Progenitor cell of endocrine pancreas (in vitro differentiated cells): ENCODE measurements around the gene CD300LG. TPM values are rescaled to one million over a fixed set of nuclear protein-coding genes. Genes with fewer than 3 reads are reported as not detected.

ENCODE experiments used
- DNase-seq: peaks from one replicate; pipeline ENCODE4 v3.0.0; 2021; ENCODE audit warnings: low spot score; ENCODE audit not compliant: unreplicated experiment
- H3K27ac Mint-ChIP-seq: 2 replicates; pipeline ENCODE4 v1.8.0; 2021; ENCODE audit warnings: mild to moderate bottlenecking, moderate library complexity, mixed read lengths
- H3K27me3 Mint-ChIP-seq: 2 replicates; pipeline ENCODE4 v1.8.0; 2021; ENCODE audit warnings: mixed read lengths
- H3K36me3 Mint-ChIP-seq: 2 replicates; pipeline ENCODE4 v1.8.0; 2022; ENCODE audit warnings: mixed read lengths; ENCODE audit not compliant: insufficient read depth
- H3K4me1 Mint-ChIP-seq: 2 replicates; pipeline ENCODE4 v1.8.0; 2021; ENCODE audit warnings: low read depth, mixed read lengths
- H3K4me3 Mint-ChIP-seq: 2 replicates; pipeline ENCODE4 v1.8.0; 2021; ENCODE audit warnings: low read depth, mild to moderate bottlenecking, moderate library complexity, mixed read lengths
- H3K9me3 Mint-ChIP-seq: 2 replicates; pipeline ENCODE4 v1.8.0; 2021; ENCODE audit warnings: low read depth, mixed read lengths
- CTCF ChIP-seq: fragments of 200-600 bp; sonication (generic); IDR thresholded peaks from one replicate; pipeline ENCODE4 v1.5.0; 2021; ENCODE audit warnings: antibody characterized with exemption, mild to moderate bottlenecking; ENCODE audit not compliant: unreplicated experiment
- total RNA-seq: library from RNA; stranded (reverse); gene quantifications from 2 replicates; pipeline ENCODE4 v1.2.1, GENCODE V29; 2021

Gene CD300LG
- total RNA-seq, 1 donor from 2014 or later: not detected

GRCh38 chr17:43911904-43912303 is 64.9 kb downstream of the CD300LG start:
- Mint-ChIP-seq H3K9me3 (no peaks in the 10 kb centered on the region), H3K27me3 (peaks cover 44% of the 10 kb centered on the region), H3K4me1 (peaks cover 8% of the 10 kb centered on the region), H3K4me3 (no peak overlapping the region), H3K36me3 (no peaks in the 10 kb centered on the region), H3K27ac (no peak overlapping the region)
- DNase-seq: no peak
- TF ChIP-seq CTCF: no peak

GRCh38 chr17:43912635-43913304 is 65.8 kb downstream of the CD300LG start:
- H3K9me3 Mint-ChIP-seq: no peaks in the 10 kb centered on the region
- TF ChIP-seq CTCF: no peak
- no peak overlapping the region for H3K4me3 Mint-ChIP-seq

More at GRCh38 chr17:43912635-43913304, 65.8 kb downstream of the CD300LG start:
- Mint-ChIP-seq H3K27me3 (peaks cover 49% of the 10 kb centered on the region), H3K36me3 (no peaks in the 10 kb centered on the region), H3K4me1 (peaks cover 8% of the 10 kb centered on the region), H3K27ac (no peak overlapping the region)
- DNase-seq: no peak

Other genes starting within 250 kb of the CD300LG start
- gene MEOX1, start 185.3 kb upstream of the CD300LG start, total RNA-seq: 1.1 and 1.2 TPM in 2 replicates
- gene SOST, start 88.4 kb upstream of the CD300LG start, total RNA-seq: 0.42 and 0.43 TPM in 2 replicates
- 58.0 and 58.3 TPM in 2 replicates for gene DUSP3, start 68.2 kb upstream of the CD300LG start, total RNA-seq
- gene CFAP97D1, start 66.7 kb upstream of the CD300LG start, total RNA-seq: 0.07 TPM in 1 of 2 replicates, not detected in the other
- 12.6 and 13.2 TPM in 2 replicates for gene MPP3, start 14.0 kb upstream of the CD300LG start, total RNA-seq
- 5.4 and 6.4 TPM in 2 replicates for gene MPP2, start 60.4 kb downstream of the CD300LG start, total RNA-seq
- gene PPY, start 95.3 kb downstream of the CD300LG start, total RNA-seq: 0.78 TPM in 1 of 2 replicates, not detected in the other
- 0.84 and 1.1 TPM in 2 replicates for gene PYY, start 106.8 kb downstream of the CD300LG start, total RNA-seq
- 0.69 and 0.89 TPM in 2 replicates for gene NAGS, start 157.4 kb downstream of the CD300LG start, total RNA-seq
- 27.5 and 28.9 TPM in 2 replicates for gene TMEM101, start 167.8 kb downstream of the CD300LG start, total RNA-seq
- gene LSM12, start 219.5 kb downstream of the CD300LG start, total RNA-seq: 54.1 and 55.4 TPM in 2 replicates
- 57.3 and 58.7 TPM in 2 replicates for gene G6PC3, start 223.6 kb downstream of the CD300LG start, total RNA-seq